Thoracic aorta (tissue), 2 donors: Measurements from ENCODE around the gene RNF223. TPM values are rescaled to one million over a fixed set of nuclear protein-coding genes. Genes with fewer than 3 reads are reported as not detected.

Experiments used
- ATAC-seq: fragments of 150-250 bp; one replicate; pipeline ENCODE4 v1.8.0; 2017; ENCODE audit warnings: low read depth; ENCODE audit not compliant: insufficient number of reproducible peaks, low FRiP score
- DNase-seq: peaks from one replicate; pipeline ENCODE4 v3.0.0-alpha.2; 2020; ENCODE audit warnings: low spot score
- H3K27ac ChIP-seq, 2 donors: fragments of 200-600 bp; sonication (generic); 1 replicate in 1 of 2; 2 replicates in 1 of 2; pipeline ENCODE4 v1.5.1; 2016; ENCODE audit warnings: mild to moderate bottlenecking in 2 of 2, moderate library complexity in 2 of 2
- H3K27me3 ChIP-seq: fragments of 200-600 bp; sonication (generic); replicated peaks from 2 replicates; pipeline ENCODE4 v1.6.0; 2016; ENCODE audit warnings: mild to moderate bottlenecking; ENCODE audit not compliant: insufficient read depth
- H3K36me3 ChIP-seq: fragments of 200-600 bp; sonication (generic); one replicate; pipeline ENCODE4 v1.5.1; 2016
- H3K4me1 ChIP-seq, 2 donors: fragments of 200-600 bp; sonication (generic); 1 replicate in 1 of 2; 2 replicates in 1 of 2; pipeline versions ENCODE4 v1.5.1 to v1.6.0; 2016; ENCODE audit warnings: low read depth in 2 of 2, mild to moderate bottlenecking in 1 of 2; ENCODE audit not compliant: control insufficient read depth in 1 of 2
- H3K4me3 ChIP-seq: fragments of 200-600 bp; sonication (generic); 2 replicates; pipeline ENCODE4 v1.5.1; 2016; ENCODE audit warnings: mild to moderate bottlenecking
- H3K9me3 ChIP-seq: fragments of 200-600 bp; sonication (generic); 2 replicates; pipeline ENCODE4 v1.5.1; 2016
- CTCF ChIP-seq: fragments of 200-600 bp; sonication (generic); IDR thresholded peaks from one replicate; pipeline ENCODE4 v1.5.1; 2019; ENCODE audit warnings: antibody characterized with exemption
- total RNA-seq, 2 donors: library from RNA; depleted of rRNA; stranded (reverse); fragments of >200 nt; gene quantifications; one replicate each; pipeline versions ENCODE4 v1.1.0 to v1.2.3, GENCODE V29; 2016

RNF223 gene
- total RNA-seq, 2 donors from 2014 or later = 0.71 TPM; not detected in 1

DNA sequence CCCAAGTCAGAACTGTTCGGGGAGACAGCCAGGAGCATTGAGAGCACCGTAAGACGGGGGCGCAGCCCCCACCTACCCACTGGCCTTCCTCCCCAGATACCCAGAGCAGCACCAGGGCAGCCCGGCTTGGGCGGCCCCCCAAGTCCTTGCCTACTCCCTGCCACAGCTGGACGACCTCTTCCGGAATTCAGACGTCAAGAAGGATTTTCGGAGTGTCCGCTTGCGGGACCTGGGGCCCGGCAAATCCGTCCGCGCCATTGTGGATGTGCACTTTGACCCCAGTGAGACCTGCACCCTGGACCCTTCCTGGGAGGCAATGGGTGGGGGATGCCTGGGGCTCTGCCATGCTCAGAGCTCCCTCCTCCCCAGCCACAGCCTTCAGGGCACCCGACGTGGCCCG is 26.7 kb downstream of the RNF223 start:
- Histone ChIP-seq H3K4me1 (no peaks in the 10 kb centered on the region), H3K27me3 (no peaks in the 10 kb centered on the region), H3K36me3 (no peaks in the 10 kb centered on the region), H3K4me3 (no peak overlapping the region), H3K9me3 (no peaks in the 10 kb centered on the region), H3K27ac (no peak overlapping the region)
- TF ChIP-seq CTCF = no peak
- ATAC-seq (no peak), DNase-seq (no peak)

DNA sequence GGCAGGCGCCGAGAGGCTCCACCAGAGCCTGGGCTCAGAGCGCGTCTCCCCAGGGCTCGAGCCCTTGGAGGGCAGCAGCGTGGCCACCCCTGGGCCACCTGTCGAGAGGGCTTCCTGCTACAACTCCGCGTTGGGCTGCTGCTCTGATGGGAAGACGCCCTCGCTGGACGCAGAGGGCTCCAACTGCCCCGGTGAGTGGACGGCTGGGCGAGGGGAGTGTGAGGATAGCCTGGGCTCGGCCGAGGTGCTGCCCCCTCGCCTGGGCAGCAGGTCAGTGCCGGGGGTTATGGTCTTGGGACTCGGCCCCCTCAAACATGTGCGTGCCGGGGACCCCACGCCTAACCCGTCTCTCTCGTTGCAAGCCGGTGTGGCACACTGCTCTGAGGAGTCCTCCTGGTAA is 27.3 kb downstream of the RNF223 start:
- Histone ChIP-seq H3K27ac (no peak overlapping the region), H3K4me3 (no peak overlapping the region), H3K36me3 (no peaks in the 10 kb centered on the region), H3K27me3 (no peaks in the 10 kb centered on the region), H3K9me3 (no peaks in the 10 kb centered on the region), H3K4me1 (no peaks in the 10 kb centered on the region)
- DNase-seq (no peak), ATAC-seq (no peak)
- no peak for TF ChIP-seq CTCF

- no peak for ATAC-seq
- Histone ChIP-seq H3K27ac (no peak overlapping the region), H3K9me3 (no peaks in the 10 kb centered on the region), H3K36me3 (no peaks in the 10 kb centered on the region), H3K4me3 (no peak overlapping the region), H3K27me3 (no peaks in the 10 kb centered on the region), H3K4me1 (no peaks in the 10 kb centered on the region)
- no peak for DNase-seq
- no peak for TF ChIP-seq CTCF
Observed at GRCh38 chr1:1046243-1046642, 27.9 kb downstream of the RNF223 start.

DNA sequence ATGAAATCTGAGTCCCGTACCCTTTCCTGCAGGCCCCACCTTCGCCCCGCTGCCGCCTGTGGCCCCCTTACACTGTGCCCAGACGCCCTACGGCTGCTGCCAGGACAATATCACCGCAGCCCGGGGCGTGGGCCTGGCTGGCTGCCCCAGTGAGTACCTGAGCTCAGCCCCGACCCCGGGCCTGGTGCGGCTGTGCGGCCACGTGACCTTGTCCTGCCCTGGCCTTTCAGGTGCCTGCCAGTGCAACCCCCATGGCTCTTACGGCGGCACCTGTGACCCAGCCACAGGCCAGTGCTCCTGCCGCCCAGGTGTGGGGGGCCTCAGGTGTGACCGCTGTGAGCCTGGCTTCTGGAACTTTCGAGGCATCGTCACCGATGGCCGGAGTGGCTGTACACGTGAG is 29.0 kb downstream of the RNF223 start:
- Histone ChIP-seq H3K4me3 (no peak overlapping the region), H3K27me3 (no peaks in the 10 kb centered on the region), H3K36me3 (no peaks in the 10 kb centered on the region), H3K9me3 (no peaks in the 10 kb centered on the region), H3K27ac (no peak overlapping the region), H3K4me1 (peaks cover 3 to 5% of the 10 kb centered on the region in 2 donors)
- no peak for ATAC-seq
- DNase-seq = no peak
- TF ChIP-seq CTCF = no peak

DNA sequence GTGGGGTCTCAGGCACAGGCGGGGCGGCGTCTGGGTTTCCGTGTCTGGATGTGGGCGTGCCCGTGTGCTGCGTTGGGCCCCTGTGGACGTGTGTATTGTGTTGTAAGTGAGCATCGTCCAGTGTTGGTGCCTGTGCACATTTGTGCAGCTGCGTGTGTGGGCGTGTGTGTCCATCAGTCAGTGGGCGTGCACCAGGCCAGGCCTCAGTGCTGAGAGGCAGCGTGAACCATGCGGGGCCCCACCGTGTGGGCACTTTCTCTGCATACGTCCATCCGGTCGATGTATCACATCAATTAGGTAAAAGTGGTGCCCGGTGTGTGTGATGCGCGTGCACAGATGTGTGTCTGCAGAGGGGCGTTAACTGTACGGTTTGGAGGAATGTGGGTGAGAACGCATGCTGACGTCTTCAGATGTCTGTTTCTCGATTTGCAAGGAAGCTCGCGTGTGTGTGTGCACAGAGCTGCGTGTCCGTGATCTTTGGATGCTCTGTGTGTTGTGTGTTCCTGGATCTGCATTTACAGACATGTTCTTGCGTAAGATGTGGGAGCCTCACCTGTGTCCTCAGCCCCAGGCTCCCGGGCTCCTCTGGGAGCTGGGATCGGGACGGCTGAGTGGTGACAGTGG is 29.5 kb downstream of the RNF223 start:
- no peak overlapping the region for H3K4me3 ChIP-seq
- no peak for TF ChIP-seq CTCF
- DNase-seq (no peak), ATAC-seq (no peak)
- H3K36me3 ChIP-seq = no peaks in the 10 kb centered on the region
- H3K27me3 ChIP-seq = no peaks in the 10 kb centered on the region
- H3K27ac ChIP-seq = no peak overlapping the region
- H3K4me1 ChIP-seq = peaks cover 9 to 11% of the 10 kb centered on the region in 2 donors
- H3K9me3 ChIP-seq = no peaks in the 10 kb centered on the region
